GM12874 (cell line): ENCODE measurements around the gene LRRC31.

Source experiments
- TF ChIP-seq, protein P1 (sequence below): IDR thresholded peaks from 2 replicates; pipeline ENCODE4 v1.5.1; 2011; ENCODE audit warnings: low read depth, mild to moderate bottlenecking, control low read depth, low read length, moderate library complexity; ENCODE audit not compliant: insufficient read depth

The LRRC31 gene

DNA sequence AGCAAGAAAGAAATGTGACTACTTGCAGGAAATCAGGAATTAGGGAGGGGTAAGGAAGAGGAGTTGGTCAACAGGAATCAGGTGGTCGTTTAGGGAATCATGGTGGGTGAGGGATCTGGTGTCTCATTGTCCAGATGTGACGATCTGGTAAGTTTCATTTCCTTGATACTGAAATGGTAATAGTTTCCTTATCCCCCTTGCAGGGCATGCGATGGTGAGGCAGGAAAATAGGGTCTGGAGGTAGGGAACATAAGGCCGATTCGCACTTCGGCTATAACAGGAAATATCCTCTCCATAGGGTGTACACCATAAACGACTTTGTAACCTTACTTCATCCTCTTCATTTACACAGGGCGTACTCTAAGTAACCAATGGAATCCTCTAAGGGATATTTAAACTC is 56.5 kb downstream of the LRRC31 start:
- TF ChIP-seq, protein P1, sequence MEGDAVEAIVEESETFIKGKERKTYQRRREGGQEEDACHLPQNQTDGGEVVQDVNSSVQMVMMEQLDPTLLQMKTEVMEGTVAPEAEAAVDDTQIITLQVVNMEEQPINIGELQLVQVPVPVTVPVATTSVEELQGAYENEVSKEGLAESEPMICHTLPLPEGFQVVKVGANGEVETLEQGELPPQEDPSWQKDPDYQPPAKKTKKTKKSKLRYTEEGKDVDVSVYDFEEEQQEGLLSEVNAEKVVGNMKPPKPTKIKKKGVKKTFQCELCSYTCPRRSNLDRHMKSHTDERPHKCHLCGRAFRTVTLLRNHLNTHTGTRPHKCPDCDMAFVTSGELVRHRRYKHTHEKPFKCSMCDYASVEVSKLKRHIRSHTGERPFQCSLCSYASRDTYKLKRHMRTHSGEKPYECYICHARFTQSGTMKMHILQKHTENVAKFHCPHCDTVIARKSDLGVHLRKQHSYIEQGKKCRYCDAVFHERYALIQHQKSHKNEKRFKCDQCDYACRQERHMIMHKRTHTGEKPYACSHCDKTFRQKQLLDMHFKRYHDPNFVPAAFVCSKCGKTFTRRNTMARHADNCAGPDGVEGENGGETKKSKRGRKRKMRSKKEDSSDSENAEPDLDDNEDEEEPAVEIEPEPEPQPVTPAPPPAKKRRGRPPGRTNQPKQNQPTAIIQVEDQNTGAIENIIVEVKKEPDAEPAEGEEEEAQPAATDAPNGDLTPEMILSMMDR: no peak

DNA sequence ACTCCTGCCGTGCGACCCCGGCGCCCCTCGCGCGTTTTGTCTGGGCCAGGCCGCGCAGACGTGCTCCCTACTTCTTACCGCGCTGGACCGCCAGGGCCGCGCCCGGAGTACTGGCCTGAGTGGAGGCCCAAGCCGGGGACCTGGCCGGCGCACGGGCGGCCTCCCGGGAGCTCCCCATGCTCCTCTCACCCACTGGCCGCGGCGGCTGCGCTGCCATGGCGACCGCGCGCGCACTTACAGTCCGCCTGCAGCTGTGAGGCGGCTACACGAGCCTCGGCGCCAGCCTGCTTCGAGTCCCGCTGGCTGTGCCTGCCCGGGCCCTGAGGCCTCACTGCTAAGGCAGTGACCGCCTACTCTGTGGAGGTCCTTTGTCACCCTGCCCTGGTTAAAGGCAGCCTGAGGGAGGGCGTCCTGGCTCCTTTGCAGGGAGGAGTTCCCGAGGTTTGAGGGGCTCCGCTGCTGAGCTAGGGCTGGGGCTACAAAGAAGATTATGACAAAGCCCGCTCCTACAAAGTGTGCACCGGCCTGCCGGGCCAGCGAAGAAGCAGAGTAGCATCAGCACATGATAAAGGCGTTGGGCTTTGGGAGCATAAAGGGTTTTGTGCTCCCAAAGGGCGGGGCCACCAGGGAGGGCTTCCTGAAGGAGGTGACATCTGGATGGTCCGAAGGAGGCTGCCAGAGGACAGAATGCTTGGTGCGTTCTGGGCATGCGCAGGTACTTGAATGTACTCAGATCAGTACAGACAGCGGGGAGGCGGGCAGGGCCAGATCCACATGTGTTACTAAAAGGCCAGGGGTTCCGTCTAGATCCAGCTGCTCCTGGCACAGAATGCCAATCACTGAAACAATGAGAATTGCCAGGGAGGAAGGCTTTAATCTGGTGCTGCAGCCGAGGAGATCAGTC is 57.2 kb downstream of the LRRC31 start, which contains the start of the genes LRRC34 and LRRIQ4:
Gene LRRC34 (minus strand): TSS at position 573 of the 904 bp plus-strand sequence. CDS start 356 bp downstream, at position 217.
Gene LRRIQ4 (plus strand): TSS at position 539 of the 904 bp plus-strand sequence. CDS start 9,052 bp downstream, outside the sequence.
- TF ChIP-seq, protein P1: no peak

DNA sequence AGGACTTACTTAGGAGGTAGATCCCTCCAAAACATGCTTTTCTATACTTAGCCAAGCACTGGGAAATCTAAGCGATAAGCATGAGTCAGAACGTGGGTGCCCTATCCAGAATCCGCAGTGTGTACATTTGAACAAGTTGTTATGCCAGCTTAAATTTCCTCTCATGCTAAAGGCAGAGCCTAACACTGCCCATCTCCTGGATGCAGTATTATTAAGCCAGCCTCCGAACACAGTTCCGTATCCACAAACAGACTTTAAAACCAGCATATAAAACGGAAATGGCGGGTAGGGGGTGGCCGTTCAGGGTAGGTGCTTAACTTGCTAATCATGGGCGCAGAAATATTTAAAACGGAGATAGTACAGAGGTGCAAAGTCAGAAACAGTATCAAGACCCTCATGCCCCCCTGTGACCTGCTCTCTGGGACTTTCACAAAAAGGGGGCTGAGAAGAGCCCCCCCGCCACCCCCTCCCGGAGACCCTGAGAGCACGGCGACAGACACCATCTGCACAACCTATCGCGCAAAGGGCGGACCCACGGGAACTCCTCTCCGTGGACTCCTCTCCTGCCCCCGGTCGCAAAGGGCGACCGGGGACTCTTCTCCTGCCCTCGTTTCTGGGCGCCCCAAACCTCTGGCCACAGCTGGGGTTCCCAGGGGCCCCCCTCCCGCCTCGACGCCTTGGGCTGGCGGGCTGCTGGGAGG is 58.0 kb downstream of the LRRC31 start:
- TF ChIP-seq, protein P1: no peak

DNA sequence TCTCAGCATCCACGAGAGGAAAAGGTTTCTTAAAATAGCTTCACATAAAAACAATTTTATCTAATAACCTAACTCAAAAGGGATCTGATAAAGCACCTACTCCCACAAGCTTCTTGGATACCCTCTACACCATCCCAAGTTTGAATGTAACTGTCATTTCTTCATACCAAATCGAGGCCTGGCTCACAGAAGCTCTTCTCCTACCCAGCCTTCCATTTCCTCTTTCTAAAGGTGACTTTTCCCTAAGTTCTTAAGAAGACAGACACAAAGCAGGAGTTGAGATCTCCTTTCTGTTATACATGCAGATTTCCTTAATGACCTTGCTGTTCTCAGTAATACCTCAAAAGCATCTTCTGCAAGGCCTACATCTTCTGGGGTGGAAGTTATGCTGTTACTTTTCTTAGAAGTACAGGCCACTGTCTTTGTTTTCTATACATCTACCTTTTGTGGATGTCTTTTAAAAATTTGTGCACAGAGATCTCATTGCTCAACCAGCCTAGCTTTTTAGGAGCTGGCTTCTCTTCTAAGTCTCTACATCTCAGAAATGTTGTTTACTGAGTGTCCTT is 60.4 kb downstream of the LRRC31 start:
- TF ChIP-seq, protein P1: no peak

DNA sequence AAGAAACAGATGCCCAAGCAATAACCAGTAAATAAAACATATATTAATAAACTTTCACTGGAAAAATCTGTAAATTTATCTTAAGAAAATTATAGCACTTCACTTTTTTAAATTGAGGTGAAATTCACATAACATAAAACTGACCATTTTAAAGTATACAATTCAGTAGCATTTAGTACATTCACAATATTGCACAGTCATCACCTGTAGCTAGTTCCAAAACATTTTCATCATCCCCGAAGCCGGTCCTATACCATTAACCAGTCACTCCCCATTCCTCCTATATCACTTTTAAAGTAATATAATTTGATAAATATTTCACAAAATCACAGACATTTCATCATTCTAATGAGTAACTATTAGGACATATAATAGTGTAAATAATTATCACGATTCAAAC is 65.1 kb downstream of the LRRC31 start:
- TF ChIP-seq, protein P1: no peak

DNA sequence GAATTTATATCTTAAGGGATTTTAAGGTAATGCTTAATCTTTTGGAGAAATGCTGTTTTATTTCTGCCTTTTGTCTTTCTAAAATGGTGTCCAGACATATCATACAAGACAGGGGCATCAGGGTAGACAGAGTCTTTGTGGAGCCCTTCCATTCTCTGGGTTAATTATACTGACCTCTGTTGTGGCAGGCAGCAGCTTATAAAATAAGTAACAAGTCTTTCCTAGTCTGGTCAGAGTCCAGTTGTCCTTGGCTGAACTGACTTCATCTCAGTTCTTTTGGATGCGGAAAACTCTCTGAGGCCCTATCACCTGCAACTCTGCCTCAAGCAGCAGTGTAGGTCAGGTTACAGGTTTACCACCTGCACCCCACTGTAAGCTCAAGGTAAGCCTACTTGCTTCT is 77.4 kb downstream of the LRRC31 start:
- TF ChIP-seq, protein P1: no peak
